Neuronal stem cell (in vitro differentiated cells): ENCODE results near the gene ZNF334.

Experiments
- DNase-seq: peaks from one replicate; pipeline ENCODE4 v3.0.0-alpha.2; 2013; ENCODE audit warnings: low spot score
- H2AFZ ChIP-seq: one replicate; pipeline ENCODE4 v1.6.1; 2013; ENCODE audit warnings: mild to moderate bottlenecking, low read length, inconsistent platforms
- H2AK5ac ChIP-seq: 2 replicates; pipeline ENCODE4 v1.6.1; 2013; ENCODE audit warnings: low read depth, mild to moderate bottlenecking, inconsistent platforms, low read length, moderate library complexity, mixed read lengths
- H2BK120ac ChIP-seq: 2 replicates; pipeline ENCODE4 v1.6.1; 2013; ENCODE audit warnings: low read depth, mild to moderate bottlenecking, inconsistent platforms, low read length, moderate library complexity, mixed read lengths
- H2BK12ac ChIP-seq: one replicate; pipeline ENCODE4 v1.6.1; 2013; ENCODE audit warnings: low read length, inconsistent platforms
- H2BK15ac ChIP-seq: 2 replicates; pipeline ENCODE4 v1.6.1; 2013; ENCODE audit warnings: mild to moderate bottlenecking, low read length, inconsistent platforms, mixed read lengths
- H2BK5ac ChIP-seq: one replicate; pipeline ENCODE4 v1.6.1; 2013; ENCODE audit warnings: inconsistent platforms, mild to moderate bottlenecking, low read length, moderate library complexity
- H3K14ac ChIP-seq: one replicate; pipeline ENCODE4 v1.6.1; 2013; ENCODE audit warnings: low read length, inconsistent platforms
- H3K18ac ChIP-seq: 2 replicates; pipeline ENCODE4 v1.6.1; 2013; ENCODE audit warnings: low read length, inconsistent platforms
- H3K23ac ChIP-seq: 2 replicates; pipeline ENCODE4 v1.6.1; 2013; ENCODE audit warnings: low read depth, mild to moderate bottlenecking, mixed read lengths, low read length, inconsistent platforms; ENCODE audit not compliant: poor library complexity
- H3K27ac ChIP-seq: replicated peaks from 3 replicates; pipeline ENCODE4 v1.5.1; 2013; ENCODE audit warnings: low read length, inconsistent platforms
- H3K27me3 ChIP-seq, 3 experiments: 2 replicates each; pipeline ENCODE4 v1.6.1; 2013; ENCODE audit warnings: low read length in 3 of 3, mild to moderate bottlenecking in 2 of 3, inconsistent platforms in 1 of 3, low read depth in 1 of 3, mixed read lengths in 1 of 3, moderate library complexity in 1 of 3; ENCODE audit not compliant: control insufficient read depth in 3 of 3, insufficient read depth in 3 of 3
- H3K36me3 ChIP-seq, 2 donors: replicated peaks in 1 of 2; 2 replicates each; pipeline ENCODE4 v1.6.1; 2013; ENCODE audit warnings: low read length in 2 of 2; ENCODE audit not compliant: control insufficient read depth in 2 of 2, insufficient read depth in 2 of 2
- H3K4ac ChIP-seq: 2 replicates; pipeline ENCODE4 v1.6.1; 2013; ENCODE audit warnings: inconsistent platforms, mild to moderate bottlenecking, low read length, moderate library complexity
- H3K4me1 ChIP-seq, 2 donors: 1 replicate in 1 of 2; 2 replicates in 1 of 2; pipeline ENCODE4 v1.6.1; 2013; ENCODE audit warnings: low read length in 2 of 2, low read depth in 1 of 2; ENCODE audit not compliant: control insufficient read depth in 2 of 2, insufficient read depth in 1 of 2
- H3K4me2 ChIP-seq: one replicate; pipeline ENCODE4 v1.6.1; 2013; ENCODE audit warnings: mild to moderate bottlenecking, low read length, inconsistent platforms; ENCODE audit not compliant: insufficient read depth, poor library complexity, severe bottlenecking
- H3K4me3 ChIP-seq, 2 donors: 2 replicates each; pipeline ENCODE4 v1.5.1; 2013; ENCODE audit warnings: low read length in 2 of 2, mild to moderate bottlenecking in 2 of 2, inconsistent platforms in 1 of 2, moderate library complexity in 1 of 2
- H3K79me1 ChIP-seq: one replicate; pipeline ENCODE4 v1.6.1; 2013; ENCODE audit warnings: low read depth, mild to moderate bottlenecking, inconsistent platforms, low read length, moderate library complexity
- H3K9ac ChIP-seq: one replicate; pipeline ENCODE4 v1.6.1; 2013; ENCODE audit warnings: mild to moderate bottlenecking, low read depth, low read length, inconsistent platforms; ENCODE audit not compliant: poor library complexity
- H3K9me3 ChIP-seq, 2 donors: replicated peaks in 1 of 2; 2 replicates each; pipeline versions ENCODE3 to v1.6.1; 2013; ENCODE audit warnings: low read length in 2 of 2, mild to moderate bottlenecking in 2 of 2, inconsistent platforms in 1 of 2, low read depth in 1 of 2, mixed read lengths in 1 of 2, moderate library complexity in 1 of 2; ENCODE audit not compliant: control insufficient read depth in 2 of 2, insufficient read depth in 1 of 2
- H4K8ac ChIP-seq: one replicate; pipeline ENCODE4 v1.6.1; 2013; ENCODE audit warnings: low read depth, mild to moderate bottlenecking, inconsistent platforms, low read length, moderate library complexity
- H4K91ac ChIP-seq: one replicate; pipeline ENCODE4 v1.6.1; 2013; ENCODE audit warnings: low read length, low read depth, mild to moderate bottlenecking, inconsistent platforms; ENCODE audit not compliant: poor library complexity
- WGBS, 2 donors: extraction: QIAGEN DNeasy Blood & Tissue Kit; methylation state at CpG; one replicate each; pipeline ENCODE4 v1.1.7; 2013; ENCODE audit warnings: missing lambda C conversion rate in 2 of 2, mixed read lengths in 1 of 2; ENCODE audit not compliant: insufficient read length in 2 of 2, insufficient replicate concordance in 1 of 2; ENCODE audit errors: extremely low coverage in 2 of 2; 5-methylcytosine and 5-hydroxymethylcytosine counted together

The ZNF334 gene

DNA sequence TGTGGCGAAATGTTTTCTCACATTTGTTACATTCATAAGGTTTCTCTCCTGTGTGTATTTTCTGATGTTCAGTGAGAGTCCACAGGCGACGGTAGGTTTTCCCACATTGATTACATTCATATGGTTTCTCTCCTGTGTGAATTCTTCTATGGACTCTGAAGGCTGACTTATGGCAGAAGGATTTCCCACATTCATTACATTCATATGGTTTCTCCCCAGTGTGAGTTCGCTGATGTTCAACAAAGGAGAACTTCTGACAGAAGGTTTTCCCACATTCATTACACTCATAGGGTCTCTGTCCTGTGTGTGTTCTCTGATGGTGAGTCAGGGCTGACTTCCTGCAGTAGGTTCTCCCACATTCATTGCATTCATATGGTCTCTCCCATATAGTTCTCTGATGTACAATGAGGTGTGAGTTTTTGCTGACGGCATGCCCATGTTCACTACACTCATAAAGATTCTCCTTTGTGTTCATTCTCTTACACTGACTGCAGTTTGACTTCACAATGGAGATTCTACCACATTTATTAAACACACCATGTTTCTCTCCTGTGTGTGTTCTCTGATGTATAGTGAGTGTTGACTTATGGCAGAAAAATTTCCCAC is 11.9 kb downstream of the ZNF334 start:
- Histone ChIP-seq H2BK5ac (no peak overlapping the region), H2BK12ac (no peak overlapping the region), H3K18ac (no peak overlapping the region), H2AK5ac (no peak overlapping the region), H3K9ac (no peak overlapping the region), H4K8ac (no peak overlapping the region), H3K23ac (no peak overlapping the region), H2AFZ (no peak overlapping the region), H2BK120ac (no peak overlapping the region), H3K4ac (no peak overlapping the region), H2BK15ac (no peak overlapping the region), H3K27me3 (no peaks in the 10 kb centered on the region), H3K4me2 (no peak overlapping the region), H3K9me3 (peaks cover 50 to 84% of the 10 kb centered on the region in 2 donors), H4K91ac (no peak overlapping the region), H3K4me3 (no peak overlapping the region), H3K27ac (no peak overlapping the region), H3K4me1 (no peaks in the 10 kb centered on the region), H3K36me3 (peaks cover 32 to 89% of the 10 kb centered on the region in 2 donors), H3K79me1 (no peaks in the 10 kb centered on the region), H3K14ac (no peak overlapping the region)
- WGBS, 2 donors, result no CpG with 5 or more reads among the region's 5 CpGs
- no peak for DNase-seq

GRCh38 chr20:46494077-46494476 is 19.3 kb downstream of the ZNF334 start:
- no peak overlapping the region for H2BK120ac ChIP-seq
- no peaks in the 10 kb centered on the region for H3K27me3 ChIP-seq
- no peak overlapping the region for H3K4ac ChIP-seq
- no peak for DNase-seq
- peaks cover 6 to 24% of the 10 kb centered on the region in 2 donors for H3K36me3 ChIP-seq
- no peaks in the 10 kb centered on the region for H3K79me1 ChIP-seq
- no peak overlapping the region for H4K91ac ChIP-seq
- no peak overlapping the region for H2BK12ac ChIP-seq
- peaks cover 14 to 21% of the 10 kb centered on the region in 2 donors for H3K9me3 ChIP-seq
- no peak overlapping the region for H3K4me2 ChIP-seq
- no peak overlapping the region for H2AFZ ChIP-seq
- no peak overlapping the region for H3K18ac ChIP-seq
- H3K4me3 ChIP-seq, result no peak overlapping the region
- H3K9ac ChIP-seq, result no peak overlapping the region
- no peak overlapping the region for H2BK15ac ChIP-seq
- no peak overlapping the region for H2AK5ac ChIP-seq
- H3K23ac ChIP-seq, result no peak overlapping the region
- no peak overlapping the region for H3K27ac ChIP-seq
- no peak overlapping the region for H4K8ac ChIP-seq
- WGBS, 2 donors, result no CpG with 5 or more reads among the region's 4 CpGs
- H3K14ac ChIP-seq, result no peak overlapping the region
- H3K4me1 ChIP-seq, result no peaks in the 10 kb centered on the region
- H2BK5ac ChIP-seq, result no peak overlapping the region

- Histone ChIP-seq H2BK12ac (no peak overlapping the region), H4K91ac (no peak overlapping the region), H3K27me3 (no peaks in the 10 kb centered on the region), H3K4me3 (no peak overlapping the region), H3K9me3 (peaks cover 3 to 7% of the 10 kb centered on the region in 2 donors), H2AFZ (no peak overlapping the region), H3K36me3 (peaks cover 0 to 4% of the 10 kb centered on the region in 2 donors), H3K23ac (no peak overlapping the region), H3K79me1 (no peaks in the 10 kb centered on the region), H3K4me1 (peaks cover 0 to 2% of the 10 kb centered on the region in 2 donors), H3K27ac (no peak overlapping the region), H2AK5ac (no peak overlapping the region), H4K8ac (no peak overlapping the region), H2BK120ac (no peak overlapping the region), H2BK15ac (no peak overlapping the region), H3K18ac (no peak overlapping the region), H3K9ac (no peak overlapping the region), H3K4me2 (no peak overlapping the region), H3K14ac (no peak overlapping the region), H2BK5ac (no peak overlapping the region), H3K4ac (no peak overlapping the region)
- WGBS, 2 donors, result no CpG with 5 or more reads among the region's 8 CpGs
- no peak for DNase-seq
Measured at GRCh38 chr20:46491354-46491753, 22.0 kb downstream of the ZNF334 start.

- Histone ChIP-seq H2BK12ac (no peak overlapping the region), H3K79me1 (no peaks in the 10 kb centered on the region), H3K23ac (no peak overlapping the region), H4K91ac (no peak overlapping the region), H3K4me2 (no peak overlapping the region), H3K14ac (no peak overlapping the region), H3K4me1 (peaks cover 0 to 2% of the 10 kb centered on the region in 2 donors), H3K18ac (no peak overlapping the region), H2BK120ac (no peak overlapping the region), H2BK15ac (no peak overlapping the region), H2AK5ac (no peak overlapping the region), H3K27me3 (no peaks in the 10 kb centered on the region), H2AFZ (no peak overlapping the region), H3K9ac (no peak overlapping the region), H3K36me3 (no peaks in the 10 kb centered on the region), H3K4ac (no peak overlapping the region), H4K8ac (no peak overlapping the region), H3K4me3 (no peak overlapping the region), H3K9me3 (peaks cover 1 to 3% of the 10 kb centered on the region in 2 donors), H3K27ac (no peak overlapping the region), H2BK5ac (no peak overlapping the region)
- DNase-seq, result no peak
- WGBS, 2 donors, result no CpG with 5 or more reads among the region's 3 CpGs
Measured at GRCh38 chr20:46488451-46488850, 24.9 kb downstream of the ZNF334 start.
